Adipocyte (in vitro differentiated cells): ENCODE results near the gene PHKA1.
"Not testable (repeated sequence)": the region's sequence is repeated elsewhere in the genome, so short reads cannot be mapped to it uniquely, and the experiment has no call there.

Experiments
- DNase-seq: peaks from one replicate; pipeline ENCODE4 v3.0.0-alpha.2; 2015; ENCODE audit warnings: low read depth
- H3K27me3 ChIP-seq: replicated peaks from 2 replicates; pipeline ENCODE4 v1.7.0; 2013; ENCODE audit warnings: mild to moderate bottlenecking, low read length, moderate library complexity; ENCODE audit not compliant: control insufficient read depth, insufficient read depth
- H3K36me3 ChIP-seq: 2 replicates; pipeline ENCODE4 v1.7.0; 2013; ENCODE audit warnings: low read length, mild to moderate bottlenecking, moderate library complexity; ENCODE audit not compliant: control insufficient read depth, insufficient read depth, severe bottlenecking
- H3K4me1 ChIP-seq: 2 replicates; pipeline ENCODE4 v1.7.0; 2013; ENCODE audit warnings: mild to moderate bottlenecking, low read length, moderate library complexity; ENCODE audit not compliant: control insufficient read depth, insufficient read depth
- H3K4me3 ChIP-seq: 2 replicates; pipeline ENCODE4 v1.7.0; 2013; ENCODE audit warnings: mild to moderate bottlenecking, low read length, moderate library complexity
- H3K9ac ChIP-seq: 2 replicates; pipeline ENCODE4 v1.7.0; 2013; ENCODE audit warnings: mild to moderate bottlenecking, low read length, moderate library complexity
- H3K9me3 ChIP-seq: 2 replicates; pipeline ENCODE4 v1.7.0; 2013; ENCODE audit warnings: mild to moderate bottlenecking, low read length, moderate library complexity; ENCODE audit not compliant: control insufficient read depth

PHKA1 gene

DNA sequence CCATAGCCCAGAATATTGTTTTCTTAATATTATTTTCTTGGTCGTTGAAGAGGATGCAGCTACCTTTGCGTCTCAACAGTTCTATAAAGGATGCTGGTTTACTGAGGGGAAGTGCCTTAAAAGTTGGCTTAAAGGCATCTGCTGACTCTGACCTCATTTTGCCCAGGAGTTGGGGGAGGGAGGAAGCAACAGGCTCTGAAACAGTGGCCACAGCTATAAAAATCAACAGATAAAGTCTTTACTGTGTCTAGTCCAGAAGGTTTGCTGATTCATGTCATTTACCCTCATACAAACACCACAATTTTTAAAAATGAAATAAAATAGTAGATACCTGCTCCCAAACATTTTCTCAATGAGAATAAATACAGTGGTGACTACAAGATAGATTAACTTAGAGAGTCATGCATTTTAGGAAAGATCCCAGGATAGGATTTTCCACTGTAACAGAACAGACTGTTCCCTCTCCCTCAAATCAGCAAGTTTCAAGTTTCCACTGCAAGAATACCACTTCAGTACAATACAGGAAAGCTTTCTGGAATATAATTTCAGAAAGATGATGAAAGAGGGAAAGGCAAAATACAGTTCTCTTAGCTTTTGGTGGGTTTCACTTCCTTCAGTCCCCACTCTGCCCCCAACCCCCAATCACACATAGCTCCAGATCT, 1.9 kb downstream of the PHKA1 start:
- no peaks in the 10 kb centered on the region for H3K9me3 ChIP-seq
- peaks cover 4% of the 10 kb centered on the region for H3K4me1 ChIP-seq
- no peaks in the 10 kb centered on the region for H3K36me3 ChIP-seq
- peak; percentile 50 for DNase-seq
- no peak overlapping the region for H3K9ac ChIP-seq
- no peak overlapping the region for H3K4me3 ChIP-seq
- peaks cover 4% of the 10 kb centered on the region for H3K27me3 ChIP-seq

DNA sequence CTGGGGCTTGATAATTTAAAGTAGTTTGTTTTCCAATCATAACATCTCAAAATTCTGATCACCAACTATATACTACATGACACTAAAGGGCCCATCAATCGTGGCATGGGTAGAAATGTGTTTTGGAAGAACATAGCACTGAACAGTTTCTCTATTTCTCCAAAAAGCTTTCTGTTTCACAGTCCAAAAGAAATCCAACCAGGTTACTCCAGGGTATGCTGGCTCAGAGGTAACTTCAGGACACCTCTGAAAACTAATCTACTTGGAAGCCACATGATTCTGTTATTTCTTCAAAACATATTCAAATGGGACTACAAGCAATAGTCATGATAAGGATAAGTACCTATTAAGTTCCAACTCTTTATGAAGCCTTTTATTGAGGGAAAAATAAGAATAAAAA, 8.3 kb downstream of the PHKA1 start:
- peaks cover 4% of the 10 kb centered on the region for H3K9me3 ChIP-seq
- no peak overlapping the region for H3K4me3 ChIP-seq
- peaks cover 4% of the 10 kb centered on the region for H3K27me3 ChIP-seq
- H3K36me3 ChIP-seq = no peaks in the 10 kb centered on the region
- H3K4me1 ChIP-seq = no peaks in the 10 kb centered on the region
- no peak overlapping the region for H3K9ac ChIP-seq
- DNase-seq = no peak

DNA sequence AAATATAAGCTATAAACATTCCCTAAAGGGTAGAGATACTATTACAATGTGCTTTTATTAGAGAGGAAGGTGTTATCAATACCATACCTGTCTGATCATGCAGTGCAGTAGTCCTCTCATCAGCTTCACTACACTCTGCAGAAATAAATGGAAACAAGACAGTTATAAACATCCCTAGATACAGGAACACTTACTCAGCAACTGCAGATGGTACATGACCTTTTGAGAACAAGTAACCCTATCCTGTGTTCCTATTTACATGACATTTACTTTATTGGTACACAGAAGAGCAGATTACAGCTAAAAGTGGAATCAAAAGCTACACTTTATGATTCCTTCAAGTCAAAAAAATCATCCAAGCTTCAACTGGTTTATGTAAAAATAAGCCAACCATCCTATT, 9.0 kb downstream of the PHKA1 start:
- no peak for DNase-seq
- Histone ChIP-seq H3K9ac (no peak overlapping the region), H3K36me3 (no peaks in the 10 kb centered on the region), H3K4me3 (no peak overlapping the region), H3K9me3 (peaks cover 8% of the 10 kb centered on the region), H3K4me1 (no peaks in the 10 kb centered on the region), H3K27me3 (peaks cover 4% of the 10 kb centered on the region)

DNA sequence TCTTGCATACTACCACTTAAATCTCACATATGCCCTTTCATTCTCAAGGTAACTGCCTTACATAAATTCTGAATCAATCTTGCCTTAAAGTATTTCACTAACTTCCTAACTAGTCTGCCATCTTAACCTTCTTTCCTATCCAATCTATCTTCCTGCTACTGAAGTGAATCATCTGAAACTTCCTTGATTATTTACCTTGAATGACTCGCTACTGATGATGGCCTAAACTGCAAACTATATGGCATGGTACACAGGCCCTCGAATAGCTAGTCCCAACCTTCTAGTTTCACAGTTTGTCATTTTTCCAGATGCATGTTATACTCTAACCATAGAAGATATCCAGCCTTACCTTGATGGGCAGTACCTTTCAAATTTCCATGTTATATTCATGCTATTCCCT, 19.9 kb downstream of the PHKA1 start:
- Histone ChIP-seq H3K9ac (no peak overlapping the region), H3K4me3 (no peak overlapping the region), H3K27me3 (no peaks in the 10 kb centered on the region), H3K9me3 (no peaks in the 10 kb centered on the region), H3K36me3 (no peaks in the 10 kb centered on the region), H3K4me1 (no peaks in the 10 kb centered on the region)
- DNase-seq = no peak

DNA sequence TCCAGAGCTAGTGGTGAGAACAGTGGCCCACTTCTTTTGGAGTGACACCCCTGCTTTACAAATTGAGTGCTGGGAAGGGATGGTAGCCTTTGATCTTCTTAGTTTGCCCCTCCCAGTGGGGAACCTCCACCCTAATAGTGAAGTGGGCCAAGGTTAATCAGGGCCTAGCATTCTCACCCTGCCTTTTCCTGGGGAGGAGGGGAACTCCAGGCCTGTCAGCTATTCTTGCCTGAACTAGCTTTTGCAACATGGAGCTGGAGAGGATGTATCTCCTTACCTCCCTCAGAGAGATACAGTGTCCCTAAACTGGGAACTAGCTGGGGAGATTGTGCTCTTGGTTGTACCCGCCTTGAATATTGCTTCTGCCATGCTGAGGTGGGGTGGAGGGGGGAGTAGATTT, 20.6 kb downstream of the PHKA1 start:
- no peak for DNase-seq
- no peaks in the 10 kb centered on the region for H3K4me1 ChIP-seq
- no peaks in the 10 kb centered on the region for H3K9me3 ChIP-seq
- H3K36me3 ChIP-seq = no peaks in the 10 kb centered on the region
- H3K4me3 ChIP-seq = no peak overlapping the region
- no peaks in the 10 kb centered on the region for H3K27me3 ChIP-seq
- H3K9ac ChIP-seq = no peak overlapping the region

DNA sequence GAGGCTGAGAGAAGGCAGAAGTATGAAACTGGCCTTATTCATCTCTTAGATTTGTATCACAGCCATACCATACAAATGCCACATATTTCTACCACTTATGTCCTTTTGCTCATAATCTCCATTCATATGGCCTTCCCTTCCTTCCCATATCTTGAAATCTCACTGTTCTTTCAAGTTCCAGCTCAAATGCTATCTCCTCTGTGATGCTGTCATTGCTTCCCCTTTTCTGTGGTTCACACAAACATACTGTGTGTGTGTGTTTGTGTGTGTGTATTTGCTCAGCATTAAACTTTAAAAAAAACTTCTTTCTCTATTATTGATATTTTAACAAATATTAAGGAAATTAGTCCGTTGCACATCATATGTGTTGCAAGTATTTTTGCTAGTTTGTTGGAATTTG, 26.7 kb downstream of the PHKA1 start:
- no peaks in the 10 kb centered on the region for H3K36me3 ChIP-seq
- peaks cover 16% of the 10 kb centered on the region for H3K9me3 ChIP-seq
- DNase-seq = no peak
- no peaks in the 10 kb centered on the region for H3K4me1 ChIP-seq
- H3K27me3 ChIP-seq = no peaks in the 10 kb centered on the region
- no peak overlapping the region for H3K4me3 ChIP-seq
- H3K9ac ChIP-seq = no peak overlapping the region

DNA sequence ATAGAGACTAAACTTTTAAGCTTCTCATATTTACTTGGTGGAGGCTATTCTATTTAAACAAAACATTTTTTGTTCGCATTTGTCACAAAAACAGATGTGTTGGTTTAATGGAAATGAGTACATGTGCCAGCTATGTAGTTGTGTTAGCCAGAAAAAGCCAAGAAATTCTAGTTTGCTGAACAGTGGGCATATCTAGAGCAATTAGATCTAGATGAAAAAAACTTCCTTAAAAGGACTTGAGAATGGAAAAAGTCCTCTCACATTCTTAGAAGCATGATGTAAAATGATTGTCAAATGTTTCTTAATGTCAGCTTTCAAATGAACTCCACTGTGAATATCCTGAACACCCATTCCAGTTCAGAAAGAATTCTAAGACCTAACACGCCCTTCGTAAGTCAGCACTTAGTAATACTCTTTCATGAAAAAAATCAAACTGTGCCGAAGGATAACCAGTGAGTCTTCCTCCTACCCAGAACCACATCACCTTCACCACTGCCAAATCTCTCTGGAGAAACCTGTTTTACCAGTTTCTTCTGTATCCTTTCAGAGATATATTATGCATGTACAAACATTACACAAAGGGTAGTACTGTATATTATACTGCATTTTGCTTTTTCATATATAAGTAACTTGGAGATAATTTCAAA, 28.2 kb downstream of the PHKA1 start:
- Histone ChIP-seq H3K27me3 (no peaks in the 10 kb centered on the region), H3K4me3 (no peak overlapping the region), H3K4me1 (no peaks in the 10 kb centered on the region), H3K36me3 (no peaks in the 10 kb centered on the region), H3K9me3 (peaks cover 16% of the 10 kb centered on the region), H3K9ac (no peak overlapping the region)
- peak; percentile 39 for DNase-seq

DNA sequence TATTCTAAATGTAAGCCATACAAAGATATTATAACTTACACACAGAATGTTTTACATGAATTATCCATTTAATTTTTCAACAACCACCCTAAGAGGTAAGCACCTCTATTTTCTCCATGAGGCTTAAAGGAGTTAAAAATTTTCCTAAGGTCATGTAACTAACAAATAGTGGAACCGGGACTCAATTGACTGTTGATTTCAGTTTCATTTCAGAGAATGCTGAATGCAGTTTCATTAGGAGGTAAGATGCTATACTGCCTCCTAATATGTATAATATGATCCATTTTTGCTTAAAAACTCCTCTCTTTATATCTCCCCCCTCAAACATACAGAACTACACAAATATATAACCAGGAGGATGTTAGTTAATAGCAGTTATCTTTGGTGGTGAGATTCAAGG, 29.1 kb downstream of the PHKA1 start:
- H3K4me1 ChIP-seq = no peaks in the 10 kb centered on the region
- no peak overlapping the region for H3K4me3 ChIP-seq

DNA sequence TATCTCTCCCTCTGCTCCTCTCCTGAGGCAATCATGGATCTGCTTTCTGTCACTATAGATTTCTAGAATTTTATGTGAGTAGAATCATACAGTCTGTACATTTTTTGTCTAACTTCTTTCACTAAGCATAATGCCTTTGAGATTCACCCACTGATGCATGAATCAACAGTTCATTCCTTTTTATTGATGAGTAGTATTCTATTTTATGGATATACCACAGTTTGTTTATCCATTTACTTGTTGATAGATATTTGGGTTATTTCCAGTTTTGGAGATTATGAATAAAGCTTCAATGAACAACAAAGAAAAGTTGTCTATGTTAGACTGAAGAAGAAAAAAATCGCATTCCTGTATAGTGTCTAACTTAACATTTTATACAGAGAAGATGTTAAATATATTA, 30.5 kb downstream of the PHKA1 start:
- no peaks in the 10 kb centered on the region for H3K4me1 ChIP-seq
- no peaks in the 10 kb centered on the region for H3K27me3 ChIP-seq
- H3K9ac ChIP-seq = no peak overlapping the region
- H3K36me3 ChIP-seq = no peaks in the 10 kb centered on the region
- peaks cover 29% of the 10 kb centered on the region for H3K9me3 ChIP-seq
- no peak for DNase-seq
- no peak overlapping the region for H3K4me3 ChIP-seq

More for the DNA sequence above, 29.1 kb downstream of the PHKA1 start:
- Histone ChIP-seq H3K36me3 (no peaks in the 10 kb centered on the region), H3K9ac (no peak overlapping the region), H3K9me3 (peaks cover 18% of the 10 kb centered on the region), H3K27me3 (no peaks in the 10 kb centered on the region)
- no peak for DNase-seq

DNA sequence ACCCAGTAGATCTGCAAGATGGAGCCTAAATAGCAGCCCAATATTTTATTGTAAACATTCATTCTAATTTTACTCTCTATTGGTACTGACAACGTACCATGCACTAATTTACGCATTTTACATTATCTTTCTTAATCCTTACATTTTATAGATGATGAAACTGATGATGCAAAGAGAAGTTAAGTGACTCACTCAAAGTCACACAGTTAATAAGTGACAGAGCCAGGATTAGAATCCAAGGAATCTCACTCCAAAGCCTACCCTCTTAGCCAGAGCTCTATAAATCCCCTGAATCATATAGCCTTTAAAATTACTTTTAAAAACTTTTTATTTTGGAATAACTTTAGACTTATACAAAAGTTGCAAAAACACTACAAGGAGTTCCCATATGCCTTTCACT, 37.6 kb downstream of the PHKA1 start:
- DNase-seq = no peak
- Histone ChIP-seq H3K9me3 (peaks cover 21% of the 10 kb centered on the region), H3K4me1 (no peaks in the 10 kb centered on the region), H3K36me3 (no peaks in the 10 kb centered on the region), H3K27me3 (no peaks in the 10 kb centered on the region), H3K4me3 (no peak overlapping the region), H3K9ac (no peak overlapping the region)

DNA sequence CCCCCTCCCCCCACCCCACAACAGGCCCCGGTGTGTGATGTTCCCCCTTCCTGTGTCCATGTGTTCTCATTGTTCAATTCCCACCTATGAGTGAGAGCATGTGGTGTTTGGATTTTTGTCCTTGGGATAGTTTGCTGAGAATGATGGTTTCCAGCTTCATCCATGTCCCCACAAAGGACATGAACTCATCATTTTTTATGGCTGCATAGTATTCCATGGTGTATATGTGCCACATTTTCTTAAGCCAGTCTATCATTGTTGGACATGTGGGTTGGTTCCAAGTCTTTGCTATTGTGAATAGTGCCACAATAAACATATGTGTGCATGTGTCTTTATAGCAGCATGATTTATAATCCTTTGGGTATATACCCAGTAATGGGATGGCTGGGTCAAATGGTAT, 40.2 kb downstream of the PHKA1 start:
- not testable (repeated sequence) for H3K36me3 ChIP-seq, H3K27me3 ChIP-seq, DNase-seq, H3K9ac ChIP-seq, H3K4me3 ChIP-seq, H3K4me1 ChIP-seq
- H3K9me3 ChIP-seq = peaks cover 11% of the 10 kb centered on the region

DNA sequence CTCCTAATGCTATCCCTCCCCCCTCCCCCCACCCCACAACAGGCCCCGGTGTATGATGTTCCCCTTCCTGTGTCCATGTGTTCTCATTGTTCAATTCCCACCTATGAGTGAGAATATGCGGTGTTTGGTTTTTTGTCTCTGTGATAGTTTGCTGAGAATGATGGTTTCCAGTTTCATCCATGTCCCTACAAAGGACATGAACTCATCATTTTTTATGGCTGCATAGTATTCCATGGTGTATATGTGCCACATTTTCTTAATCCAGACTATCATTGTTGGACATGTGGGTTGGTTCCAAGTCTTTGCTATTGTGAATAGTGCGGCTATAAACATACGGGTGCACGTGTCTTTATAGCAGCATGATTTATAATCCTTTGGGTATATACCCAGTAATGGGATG, 44.6 kb downstream of the PHKA1 start:
- not testable (repeated sequence) for H3K9ac ChIP-seq, DNase-seq, H3K27me3 ChIP-seq, H3K36me3 ChIP-seq, H3K4me3 ChIP-seq, H3K4me1 ChIP-seq
- peaks cover 10% of the 10 kb centered on the region for H3K9me3 ChIP-seq
